Spleen (tissue), 7 donors: ENCODE data around the gene CARHSP1.

Source experiments
- CTCF ChIP-seq, 11 experiments: fragments of 200-600 bp in 7 of 11; fragments of 450-650 bp in 4 of 11; sonication (generic) in 4 of 11; IDR thresholded peaks in 8 of 11; conservative IDR thresholded peaks in 3 of 11; 1 replicate in 7 of 11; 2 replicates in 4 of 11; pipeline versions ENCODE4 v1.4.0 to v1.8.0; 2016 to 2021; ENCODE audit warnings: antibody characterized with exemption in 11 of 11, inconsistent platforms in 4 of 11, mild to moderate bottlenecking in 1 of 11
- POLR2A ChIP-seq, 3 donors: fragments of 450-650 bp; IDR thresholded peaks; one replicate each; pipeline ENCODE4 v1.5.1; 2017; ENCODE audit warnings: antibody characterized with exemption in 3 of 3, mild to moderate bottlenecking in 1 of 3
- donor health status: DM: no; HTN: no; CAD: no; lungs with moderate emphysema.
- donor health status: DM: no; HTN: no; CAD: no.
- donor health status: DM: no; HTN: no; CAD: no.

- no peak for TF ChIP-seq POLR2A (IDR thresholded peaks at IDR 0.05)
- no peak for TF ChIP-seq CTCF (IDR thresholded peaks at IDR 0.05 in 8 of 11, conservative IDR thresholded peaks at IDR 0.05 in 3 of 11)
These were observed 47.9 kb upstream of the CARHSP1 start for GRCh38 chr16:8916541-8917225.
